Measurements from ENCODE around the gene SLCO2A1.

DNA sequence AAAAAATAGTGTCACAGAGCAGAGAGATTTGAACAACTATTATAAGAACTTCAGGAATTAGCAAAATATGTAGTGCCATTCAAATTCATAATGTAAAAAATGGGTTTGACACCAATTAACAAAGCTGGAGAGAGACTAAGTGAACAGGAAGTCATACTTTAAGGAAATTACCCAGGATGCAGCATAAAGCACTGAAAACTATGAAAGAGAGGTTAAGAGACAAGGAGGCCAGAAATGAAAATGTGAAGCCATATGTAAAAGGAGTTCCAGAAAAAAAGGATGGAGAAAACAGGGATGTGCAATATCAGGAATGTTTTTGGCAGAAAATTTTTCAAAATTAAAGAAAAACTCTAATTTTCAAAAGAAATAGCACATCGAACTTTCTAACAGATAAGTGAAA is 57.6 kb downstream of the SLCO2A1 start:
- TF ChIP-seq POLR2AphosphoS5 (IDR thresholded peaks at IDR 0.05) (no peak), EP300 (IDR thresholded peaks at IDR 0.05; ENCODE audit: low read depth) (no peak), POLR2A (IDR thresholded peaks at IDR 0.05) (no peak)
- TF ChIP-seq, protein P1, sequence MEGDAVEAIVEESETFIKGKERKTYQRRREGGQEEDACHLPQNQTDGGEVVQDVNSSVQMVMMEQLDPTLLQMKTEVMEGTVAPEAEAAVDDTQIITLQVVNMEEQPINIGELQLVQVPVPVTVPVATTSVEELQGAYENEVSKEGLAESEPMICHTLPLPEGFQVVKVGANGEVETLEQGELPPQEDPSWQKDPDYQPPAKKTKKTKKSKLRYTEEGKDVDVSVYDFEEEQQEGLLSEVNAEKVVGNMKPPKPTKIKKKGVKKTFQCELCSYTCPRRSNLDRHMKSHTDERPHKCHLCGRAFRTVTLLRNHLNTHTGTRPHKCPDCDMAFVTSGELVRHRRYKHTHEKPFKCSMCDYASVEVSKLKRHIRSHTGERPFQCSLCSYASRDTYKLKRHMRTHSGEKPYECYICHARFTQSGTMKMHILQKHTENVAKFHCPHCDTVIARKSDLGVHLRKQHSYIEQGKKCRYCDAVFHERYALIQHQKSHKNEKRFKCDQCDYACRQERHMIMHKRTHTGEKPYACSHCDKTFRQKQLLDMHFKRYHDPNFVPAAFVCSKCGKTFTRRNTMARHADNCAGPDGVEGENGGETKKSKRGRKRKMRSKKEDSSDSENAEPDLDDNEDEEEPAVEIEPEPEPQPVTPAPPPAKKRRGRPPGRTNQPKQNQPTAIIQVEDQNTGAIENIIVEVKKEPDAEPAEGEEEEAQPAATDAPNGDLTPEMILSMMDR (IDR thresholded peaks at IDR 0.05) = no peak
